Type B pancreatic cell (in vitro differentiated cells): ENCODE data around the gene SBNO2. TPM values are rescaled to one million over a fixed set of nuclear protein-coding genes. Genes with fewer than 3 reads are reported as not detected.

ENCODE experiments used
- DNase-seq: peaks from one replicate; pipeline ENCODE4 v3.0.0; 2021; ENCODE audit warnings: mixed read lengths; ENCODE audit not compliant: unreplicated experiment; ENCODE audit errors: extremely low spot score
- H3K27ac Mint-ChIP-seq: 2 replicates; pipeline ENCODE4 v1.8.0; 2021; ENCODE audit warnings: mild to moderate bottlenecking, mixed read lengths
- H3K27me3 Mint-ChIP-seq: 2 replicates; pipeline ENCODE4 v1.8.0; 2021; ENCODE audit warnings: mixed read lengths
- H3K36me3 Mint-ChIP-seq: 2 replicates; pipeline ENCODE4 v1.8.0; 2021; ENCODE audit warnings: mixed read lengths
- H3K4me1 Mint-ChIP-seq: one replicate; pipeline ENCODE4 v1.8.0; 2021; ENCODE audit warnings: mixed read lengths; ENCODE audit not compliant: unreplicated experiment
- H3K4me3 Mint-ChIP-seq: 2 replicates; pipeline ENCODE4 v1.8.0; 2021; ENCODE audit warnings: mild to moderate bottlenecking, mixed read lengths
- H3K9me3 Mint-ChIP-seq: 2 replicates; pipeline ENCODE4 v1.8.0; 2021; ENCODE audit warnings: mixed read lengths
- total RNA-seq: library from RNA; stranded (reverse); gene quantifications from 2 replicates; pipeline ENCODE4 v1.2.1, GENCODE V29; 2021; ENCODE audit warnings: low replicate concordance
- TF ChIP-seq, protein P1 (sequence below): fragments of 200-600 bp; sonication (generic); conservative IDR thresholded peaks from 2 replicates; pipeline ENCODE4 v1.5.0; 2021; ENCODE audit warnings: antibody characterized with exemption, mild to moderate bottlenecking

Gene SBNO2
- total RNA-seq, 1 donor from 2014 or later = 45.5 TPM

DNA sequence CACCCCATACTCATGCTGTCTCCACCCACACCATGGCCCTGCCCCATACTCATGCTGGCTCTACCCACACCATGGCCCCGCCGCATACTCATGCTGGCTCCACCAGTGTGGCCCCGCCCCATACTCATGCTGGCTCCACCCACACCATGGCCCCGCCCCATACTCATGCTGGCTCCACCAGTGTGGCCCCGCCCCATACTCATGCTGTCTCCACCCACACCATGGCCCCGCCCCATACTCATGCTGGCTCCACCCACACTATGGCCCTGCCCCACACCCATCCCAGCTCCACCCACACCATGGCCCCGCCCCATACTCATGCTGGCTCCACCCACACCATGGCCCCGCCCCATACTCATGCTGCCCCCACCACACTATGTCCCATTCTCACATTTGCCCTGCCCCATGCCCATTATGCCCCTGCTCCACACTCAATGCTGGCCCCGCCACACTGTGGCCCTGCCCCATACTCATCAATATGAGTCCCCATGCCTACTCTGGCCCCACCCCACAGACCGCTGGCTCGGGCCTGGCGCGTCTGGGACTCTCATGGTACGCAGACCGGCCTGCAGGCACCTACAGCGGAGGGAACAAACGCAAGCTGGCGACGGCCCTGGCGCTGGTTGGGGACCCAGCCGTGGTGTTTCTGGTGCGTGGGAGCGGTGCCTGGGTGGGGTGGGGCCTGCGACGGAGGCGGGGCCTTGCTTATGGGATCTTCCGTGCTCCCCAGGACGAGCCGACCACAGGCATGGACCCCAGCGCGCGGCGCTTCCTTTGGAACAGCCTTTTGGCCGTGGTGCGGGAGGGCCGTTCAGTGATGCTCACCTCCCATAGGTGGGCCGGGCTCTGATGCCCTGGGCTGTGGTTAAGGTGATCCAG, 110.8 kb downstream of the SBNO2 start:
- Mint-ChIP-seq H3K36me3 (no peaks in the 10 kb centered on the region), H3K27me3 (peaks cover 21% of the 10 kb centered on the region), H3K9me3 (no peaks in the 10 kb centered on the region), H3K4me1 (no peaks in the 10 kb centered on the region), H3K4me3 (no peak overlapping the region), H3K27ac (no peak overlapping the region)
- TF ChIP-seq, protein P1, sequence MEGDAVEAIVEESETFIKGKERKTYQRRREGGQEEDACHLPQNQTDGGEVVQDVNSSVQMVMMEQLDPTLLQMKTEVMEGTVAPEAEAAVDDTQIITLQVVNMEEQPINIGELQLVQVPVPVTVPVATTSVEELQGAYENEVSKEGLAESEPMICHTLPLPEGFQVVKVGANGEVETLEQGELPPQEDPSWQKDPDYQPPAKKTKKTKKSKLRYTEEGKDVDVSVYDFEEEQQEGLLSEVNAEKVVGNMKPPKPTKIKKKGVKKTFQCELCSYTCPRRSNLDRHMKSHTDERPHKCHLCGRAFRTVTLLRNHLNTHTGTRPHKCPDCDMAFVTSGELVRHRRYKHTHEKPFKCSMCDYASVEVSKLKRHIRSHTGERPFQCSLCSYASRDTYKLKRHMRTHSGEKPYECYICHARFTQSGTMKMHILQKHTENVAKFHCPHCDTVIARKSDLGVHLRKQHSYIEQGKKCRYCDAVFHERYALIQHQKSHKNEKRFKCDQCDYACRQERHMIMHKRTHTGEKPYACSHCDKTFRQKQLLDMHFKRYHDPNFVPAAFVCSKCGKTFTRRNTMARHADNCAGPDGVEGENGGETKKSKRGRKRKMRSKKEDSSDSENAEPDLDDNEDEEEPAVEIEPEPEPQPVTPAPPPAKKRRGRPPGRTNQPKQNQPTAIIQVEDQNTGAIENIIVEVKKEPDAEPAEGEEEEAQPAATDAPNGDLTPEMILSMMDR = no peak
- no peak for DNase-seq

DNA sequence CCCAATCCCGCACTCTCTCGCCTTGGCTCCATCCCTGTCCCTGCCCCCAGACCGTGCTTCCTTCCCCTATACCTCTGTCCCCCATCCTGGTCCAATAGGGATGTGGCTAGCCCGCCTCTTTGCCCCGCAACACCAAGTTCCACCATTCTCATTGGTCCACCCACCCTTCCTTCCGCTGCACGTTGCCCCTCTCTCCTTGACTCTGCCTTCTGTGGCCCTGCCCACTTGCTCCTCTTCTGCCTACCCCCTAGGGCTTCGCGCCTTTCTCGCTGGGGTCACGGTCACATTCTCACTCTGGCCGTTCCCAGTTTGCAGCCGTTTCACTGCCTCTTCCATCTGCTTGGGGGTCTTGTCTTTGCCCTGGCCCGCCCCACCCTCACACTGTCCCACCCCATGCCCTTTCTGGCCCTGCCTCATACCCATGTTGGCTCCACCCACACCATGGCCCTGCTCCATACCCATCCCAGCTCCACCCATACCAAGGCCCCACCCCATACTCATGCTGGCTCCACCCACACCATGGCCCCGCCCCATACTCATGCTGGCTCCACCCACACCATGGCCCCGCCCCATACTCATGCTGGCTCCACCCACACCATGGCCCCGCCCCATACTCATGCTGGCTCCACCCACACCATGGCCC, 111.6 kb downstream of the SBNO2 start:
- H3K4me3 Mint-ChIP-seq = no peak overlapping the region

DNA sequence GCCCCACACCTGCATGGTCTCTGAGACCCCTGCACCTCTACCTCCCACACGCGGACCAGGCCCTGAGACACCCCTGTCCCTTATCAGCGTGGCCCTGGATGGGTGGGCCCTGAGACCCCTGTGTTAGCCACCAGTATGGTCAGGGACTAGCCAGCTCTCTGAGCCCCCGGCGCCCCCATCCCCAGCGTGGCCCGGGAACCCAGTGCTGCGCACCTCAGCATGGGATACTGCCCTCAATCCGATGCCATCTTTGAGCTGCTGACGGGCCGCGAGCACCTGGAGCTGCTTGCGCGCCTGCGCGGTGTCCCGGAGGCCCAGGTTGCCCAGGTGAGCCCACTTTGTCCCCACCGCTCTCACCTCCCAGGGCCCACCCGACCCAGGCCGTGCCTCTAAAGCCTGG, 112.1 kb downstream of the SBNO2 start:
- no peak for DNase-seq
- H3K27me3 Mint-ChIP-seq = peaks cover 19% of the 10 kb centered on the region
- H3K4me3 Mint-ChIP-seq = no peak overlapping the region
- no peaks in the 10 kb centered on the region for H3K36me3 Mint-ChIP-seq
- H3K9me3 Mint-ChIP-seq = no peaks in the 10 kb centered on the region
- H3K4me1 Mint-ChIP-seq = no peaks in the 10 kb centered on the region
- no peak overlapping the region for H3K27ac Mint-ChIP-seq
- TF ChIP-seq, protein P1 = no peak

More for the DNA sequence above, 111.6 kb downstream of the SBNO2 start:
- DNase-seq = no peak
- Mint-ChIP-seq H3K4me1 (no peaks in the 10 kb centered on the region), H3K27me3 (peaks cover 19% of the 10 kb centered on the region), H3K36me3 (no peaks in the 10 kb centered on the region), H3K9me3 (no peaks in the 10 kb centered on the region), H3K27ac (no peak overlapping the region)
- TF ChIP-seq, protein P1 = no peak

DNA sequence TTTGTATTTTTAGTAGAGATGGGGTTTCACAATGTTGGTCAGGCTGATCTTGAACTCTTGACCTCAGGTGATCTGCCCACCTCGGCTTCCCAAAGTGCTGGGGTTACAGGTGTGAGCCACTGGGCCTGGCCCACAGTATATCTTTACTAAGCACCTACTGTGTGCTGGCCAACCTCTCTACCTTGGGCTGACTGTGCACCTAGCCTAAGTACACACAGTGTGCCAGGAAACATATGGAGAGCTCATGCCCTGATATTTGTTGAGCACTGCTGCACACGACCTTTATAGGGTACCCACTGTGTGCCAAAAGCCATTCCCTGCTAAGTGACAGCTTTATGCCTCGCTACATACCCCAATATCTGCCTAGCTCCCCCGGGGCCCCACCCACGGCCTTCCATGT, 113.4 kb downstream of the SBNO2 start:
- Mint-ChIP-seq H3K9me3 (no peaks in the 10 kb centered on the region), H3K36me3 (peaks cover 3% of the 10 kb centered on the region), H3K27ac (no peak overlapping the region), H3K4me3 (no peak overlapping the region), H3K4me1 (no peaks in the 10 kb centered on the region), H3K27me3 (peaks cover 13% of the 10 kb centered on the region)
- TF ChIP-seq, protein P1 = no peak
- DNase-seq = no peak

DNA sequence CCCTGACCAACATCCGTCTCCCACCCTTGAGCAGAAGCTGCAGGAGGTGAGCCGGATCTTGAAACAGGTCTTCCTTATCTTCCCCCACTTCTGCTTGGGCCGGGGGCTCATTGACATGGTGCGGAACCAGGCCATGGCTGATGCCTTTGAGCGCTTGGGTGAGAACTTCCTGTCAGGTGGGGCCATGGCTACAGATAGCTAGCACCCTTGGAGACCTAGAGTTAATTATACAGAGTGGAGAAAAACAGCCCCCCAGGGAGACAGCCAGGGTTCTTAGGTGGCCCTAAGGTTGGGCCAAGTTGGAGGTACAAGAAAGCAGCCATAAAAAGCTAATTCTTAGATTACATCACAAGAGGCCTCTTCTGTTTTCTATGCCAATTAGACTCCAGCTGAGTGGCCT, 116.0 kb downstream of the SBNO2 start:
- H3K4me1 Mint-ChIP-seq = no peaks in the 10 kb centered on the region
- H3K27me3 Mint-ChIP-seq = no peaks in the 10 kb centered on the region
- no peak for DNase-seq
- peaks cover 3% of the 10 kb centered on the region for H3K36me3 Mint-ChIP-seq
- TF ChIP-seq, protein P1 = no peak
- no peak overlapping the region for H3K27ac Mint-ChIP-seq
- no peak overlapping the region for H3K4me3 Mint-ChIP-seq
- H3K9me3 Mint-ChIP-seq = no peaks in the 10 kb centered on the region

Other genes starting within 250 kb of the SBNO2 start
- gene ARID3A, start 248.2 kb downstream of the SBNO2 start, total RNA-seq = 83.0 and 124 TPM in 2 replicates
- 59.5 and 65.4 TPM in 2 replicates for gene WDR18, start 189.9 kb downstream of the SBNO2 start, total RNA-seq
- gene GRIN3B, start 173.8 kb downstream of the SBNO2 start, total RNA-seq = 0.65 and 1.00 TPM in 2 replicates
- 157 and 173 TPM in 2 replicates for gene TMEM259, start 153.1 kb downstream of the SBNO2 start, total RNA-seq
- not detected in 2 replicates for gene RNU6-2, start 152.7 kb downstream of the SBNO2 start, total RNA-seq
- 276 and 279 TPM in 2 replicates for gene CNN2, start 147.7 kb downstream of the SBNO2 start, total RNA-seq
- 23.9 and 26.1 TPM in 2 replicates for gene ABCA7, start 134.2 kb downstream of the SBNO2 start, total RNA-seq
- gene ARHGAP45, start 107.1 kb downstream of the SBNO2 start, total RNA-seq = 2.6 and 4.5 TPM in 2 replicates
- gene POLR2E, start 78.9 kb downstream of the SBNO2 start, total RNA-seq = 171 and 181 TPM in 2 replicates
- 174 and 204 TPM in 2 replicates for gene GPX4, start 70.3 kb downstream of the SBNO2 start, total RNA-seq
- gene STK11, start 31.5 kb upstream of the SBNO2 start, total RNA-seq = 59.9 and 64.8 TPM in 2 replicates
- gene CBARP, start 63.7 kb upstream of the SBNO2 start, total RNA-seq = 8.9 and 10.8 TPM in 2 replicates
- gene ATP5F1D, start 67.5 kb upstream of the SBNO2 start, total RNA-seq = 165 and 197 TPM in 2 replicates
- 122 and 127 TPM in 2 replicates for gene MIDN, start 74.3 kb upstream of the SBNO2 start, total RNA-seq
- 316 and 421 TPM in 2 replicates for gene CIRBP, start 95.1 kb upstream of the SBNO2 start, total RNA-seq
- 30.6 and 36.4 TPM in 2 replicates for gene FAM174C, start 101.3 kb upstream of the SBNO2 start, total RNA-seq
- gene EFNA2, start 111.6 kb upstream of the SBNO2 start, total RNA-seq = 5.1 and 17.6 TPM in 2 replicates
- 83.3 and 98.3 TPM in 2 replicates for gene NDUFS7, start 209.6 kb upstream of the SBNO2 start, total RNA-seq
- 33.7 and 37.9 TPM in 2 replicates for gene GAMT, start 227.3 kb upstream of the SBNO2 start, total RNA-seq
- 124 and 141 TPM in 2 replicates for gene DAZAP1, start 233.3 kb upstream of the SBNO2 start, total RNA-seq